NCI-H82 (cell line): ENCODE results near the gene SNAPC2.
"Not testable (repeated sequence)": the region's sequence is repeated elsewhere in the genome, so short reads cannot be mapped to it uniquely, and the experiment has no call there.

ENCODE experiments used
- DNase-seq: peaks from one replicate; lab custom pipeline; 2025; lab: John Stamatoyannopoulos, UW

SNAPC2 gene

DNA sequence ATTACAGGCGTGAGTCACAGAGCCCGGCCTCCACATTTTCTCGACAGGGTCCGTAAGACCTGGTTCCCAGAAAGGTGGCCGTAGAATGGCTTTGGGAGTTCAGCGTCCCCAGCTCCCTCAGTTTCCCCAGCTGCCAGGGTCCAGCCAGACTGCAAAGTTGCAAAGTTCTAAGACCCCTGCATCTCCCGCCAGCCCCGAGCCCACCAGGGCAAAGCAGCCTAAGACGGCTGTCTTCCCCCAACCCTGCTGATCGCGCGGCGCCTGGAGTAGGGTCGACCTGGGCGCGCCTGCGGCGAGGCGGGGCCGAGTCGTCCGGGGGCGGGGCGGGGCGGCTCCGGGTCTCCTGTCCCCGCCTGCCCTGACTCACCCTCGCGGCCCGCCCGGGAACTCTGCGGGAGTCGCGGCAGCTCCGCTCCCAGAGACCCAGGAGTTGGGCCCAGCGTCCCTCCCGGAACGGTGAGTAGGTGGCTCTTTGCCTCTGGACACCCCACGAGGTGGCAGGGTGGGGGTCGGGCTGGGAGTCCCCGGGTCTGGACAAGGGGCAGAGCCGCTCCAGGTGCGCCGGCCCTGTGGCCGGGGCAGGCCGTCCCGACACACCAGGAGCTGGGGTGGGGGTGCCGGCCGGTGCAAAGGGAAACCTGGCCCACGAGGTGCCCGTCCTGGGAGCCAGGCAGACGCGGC lies 31.9 kb upstream of the SNAPC2 start, which contains the start of gene LRRC8E:
Gene LRRC8E, plus strand, starts transcription at position 366 of the 681 bp plus-strand sequence. CDS start 7,094 bp downstream, outside the sequence.
- peak; percentile 59 for DNase-seq

DNA sequence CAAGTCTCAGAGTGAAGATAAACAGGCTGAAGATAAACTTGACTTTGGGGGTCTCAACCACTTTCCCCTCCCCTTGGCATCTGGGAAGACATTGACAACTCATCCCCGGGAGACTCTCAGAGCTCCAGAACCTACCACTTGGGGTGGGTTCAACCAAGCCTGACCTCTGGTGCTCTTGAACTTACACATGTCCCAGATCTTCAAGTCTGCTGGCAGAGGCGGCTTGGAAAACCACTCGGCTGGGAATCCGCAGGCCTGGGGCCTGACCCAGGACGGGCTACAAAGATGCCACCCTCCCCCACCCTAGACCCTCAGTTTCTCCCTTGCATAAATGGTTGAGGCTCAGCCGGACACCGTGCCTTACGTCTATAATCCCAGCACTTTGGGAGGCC lies 31.3 kb upstream of the SNAPC2 start:
- DNase-seq: no peak

DNA sequence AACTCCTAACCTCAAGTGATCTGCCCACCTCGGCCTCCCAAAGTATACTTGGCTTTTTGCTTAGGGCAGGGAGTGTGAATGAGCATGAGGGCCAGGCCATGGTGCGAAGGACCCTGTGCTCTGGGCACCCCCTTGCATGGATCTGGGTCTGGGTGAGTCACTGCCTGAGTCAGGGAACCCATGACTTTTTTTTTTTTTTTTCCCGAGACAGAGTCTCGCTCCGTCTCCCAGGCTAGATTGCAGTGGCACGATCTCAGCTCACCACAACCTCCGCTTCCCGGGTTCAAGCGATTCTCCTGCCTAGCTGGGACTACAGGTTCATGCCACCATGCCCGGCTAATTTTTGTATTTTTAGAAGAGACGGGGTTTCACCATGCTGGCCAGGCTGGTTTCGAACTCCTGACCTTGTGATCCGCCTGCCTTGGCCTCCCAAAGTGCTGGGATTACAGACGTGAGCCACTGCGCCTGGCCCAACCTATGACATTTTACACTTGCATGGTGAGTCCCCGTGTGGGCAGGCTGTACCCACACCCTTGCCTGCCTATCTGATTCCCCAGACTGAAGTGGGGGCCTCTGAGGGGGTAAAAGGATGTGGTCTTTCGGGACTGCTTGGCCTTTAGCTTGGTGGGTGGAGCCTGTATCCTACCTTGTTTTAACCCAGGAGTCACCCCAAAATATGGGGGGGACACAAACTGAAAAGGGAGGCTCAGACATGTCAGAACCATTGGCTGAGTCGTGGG lies 26.6 kb upstream of the SNAPC2 start:
- not testable (repeated sequence) for DNase-seq

DNA sequence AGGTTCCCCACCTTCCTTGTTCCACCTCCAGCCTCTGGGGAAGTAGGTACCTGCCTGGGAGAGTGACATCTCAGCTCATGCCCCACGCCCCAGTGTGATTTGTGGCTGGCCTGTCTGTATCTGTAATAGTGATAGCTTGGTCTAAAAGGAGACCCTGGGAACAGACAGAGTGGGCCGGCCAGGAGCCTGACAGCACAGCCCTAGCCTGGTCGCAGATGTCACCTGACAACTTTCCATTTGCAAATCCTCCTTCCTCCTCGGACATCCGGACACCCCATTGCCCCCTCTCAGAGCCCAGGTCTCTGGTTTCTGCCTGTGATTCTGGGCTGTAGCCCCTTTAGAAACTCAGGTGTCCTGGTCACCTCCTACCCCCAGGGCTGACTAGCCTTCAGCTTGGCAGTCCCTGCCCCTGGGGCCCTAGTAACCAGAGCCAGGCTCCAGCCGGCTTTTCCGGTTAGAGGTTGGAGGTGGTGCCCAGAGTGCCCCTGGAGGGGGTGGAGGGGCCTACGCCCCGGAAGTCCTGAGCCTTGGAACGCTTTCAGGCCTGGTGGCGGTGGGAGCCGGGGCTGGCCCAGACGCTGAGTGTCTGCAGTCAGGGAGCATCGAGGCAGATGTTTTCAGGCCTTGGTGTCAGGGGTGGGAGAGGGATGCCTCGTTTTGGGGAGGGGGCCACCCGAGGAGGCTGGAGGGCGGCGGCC lies 25.4 kb upstream of the SNAPC2 start:
- no peak for DNase-seq

DNA sequence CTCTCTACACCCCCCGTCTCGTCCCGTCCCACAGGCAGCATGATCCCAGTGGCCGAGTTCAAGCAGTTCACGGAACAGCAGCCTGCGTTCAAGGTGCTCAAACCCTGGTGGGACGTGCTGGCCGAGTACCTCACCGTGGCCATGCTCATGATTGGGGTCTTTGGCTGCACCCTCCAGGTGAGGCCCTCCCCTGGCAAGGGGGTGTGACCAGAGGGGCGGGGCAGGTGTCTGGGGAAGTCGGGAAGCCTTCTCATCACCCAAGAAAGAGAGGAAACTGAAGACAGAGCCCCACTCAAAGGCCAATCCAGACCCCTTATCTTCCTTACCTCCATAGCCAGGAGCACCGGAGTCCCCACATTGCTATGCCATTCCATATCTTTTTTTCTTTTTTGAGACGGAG lies 24.6 kb upstream of the SNAPC2 start:
- DNase-seq: no peak

DNA sequence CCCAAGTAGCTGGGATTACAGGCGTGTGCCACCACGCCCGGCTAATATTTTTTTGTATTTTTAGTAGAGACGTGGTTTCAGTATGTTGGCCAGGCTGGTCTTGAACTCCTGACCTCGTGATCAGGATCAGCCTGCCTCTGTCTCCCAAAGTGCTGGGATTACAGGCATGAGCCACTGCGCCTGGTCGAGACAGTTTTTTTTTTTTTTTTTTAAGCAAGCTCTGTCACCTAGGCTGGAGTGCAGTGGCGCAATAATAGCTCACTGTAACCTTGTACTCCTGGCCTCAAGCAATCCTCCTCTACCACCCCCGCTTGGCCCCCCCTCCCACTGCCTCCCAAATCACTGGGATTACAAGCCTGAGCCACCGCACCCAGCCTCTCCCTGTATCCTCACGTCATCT lies 22.8 kb upstream of the SNAPC2 start:
- DNase-seq: peak; percentile 41

DNA sequence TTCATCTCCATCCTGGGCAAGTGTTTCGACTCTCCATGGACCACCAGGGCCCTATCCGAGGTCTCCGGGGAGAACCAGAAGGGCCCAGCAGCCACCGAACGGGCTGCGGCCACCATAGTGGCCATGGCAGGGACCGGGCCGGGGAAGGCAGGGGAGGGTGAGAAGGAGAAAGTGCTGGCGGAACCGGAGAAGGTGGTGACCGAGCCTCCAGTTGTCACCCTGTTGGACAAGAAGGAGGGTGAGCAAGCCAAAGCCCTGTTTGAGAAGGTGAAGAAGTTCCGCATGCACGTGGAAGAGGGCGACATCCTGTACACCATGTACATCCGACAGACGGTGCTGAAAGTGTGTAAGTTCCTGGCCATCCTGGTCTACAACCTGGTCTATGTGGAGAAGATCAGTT lies 21.2 kb upstream of the SNAPC2 start:
- DNase-seq: no peak

DNA sequence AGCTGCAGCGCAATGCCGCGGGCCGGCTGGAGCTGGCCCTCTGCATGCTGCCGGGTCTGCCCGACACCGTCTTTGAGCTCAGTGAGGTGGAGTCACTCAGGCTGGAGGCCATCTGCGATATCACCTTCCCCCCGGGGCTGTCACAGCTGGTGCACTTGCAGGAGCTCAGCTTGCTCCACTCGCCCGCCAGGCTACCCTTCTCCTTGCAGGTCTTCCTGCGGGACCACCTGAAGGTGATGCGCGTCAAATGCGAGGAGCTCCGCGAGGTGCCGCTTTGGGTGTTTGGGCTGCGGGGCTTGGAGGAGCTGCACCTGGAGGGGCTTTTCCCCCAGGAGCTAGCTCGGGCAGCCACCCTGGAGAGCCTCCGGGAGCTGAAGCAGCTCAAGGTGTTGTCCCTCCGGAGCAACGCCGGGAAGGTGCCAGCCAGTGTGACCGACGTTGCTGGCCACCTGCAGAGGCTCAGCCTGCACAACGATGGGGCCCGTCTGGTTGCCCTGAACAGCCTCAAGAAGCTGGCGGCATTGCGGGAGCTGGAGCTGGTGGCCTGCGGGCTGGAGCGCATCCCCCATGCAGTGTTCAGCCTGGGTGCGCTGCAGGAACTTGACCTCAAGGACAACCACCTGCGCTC lies 20.3 kb upstream of the SNAPC2 start:
- peak; percentile 32 for DNase-seq

DNA sequence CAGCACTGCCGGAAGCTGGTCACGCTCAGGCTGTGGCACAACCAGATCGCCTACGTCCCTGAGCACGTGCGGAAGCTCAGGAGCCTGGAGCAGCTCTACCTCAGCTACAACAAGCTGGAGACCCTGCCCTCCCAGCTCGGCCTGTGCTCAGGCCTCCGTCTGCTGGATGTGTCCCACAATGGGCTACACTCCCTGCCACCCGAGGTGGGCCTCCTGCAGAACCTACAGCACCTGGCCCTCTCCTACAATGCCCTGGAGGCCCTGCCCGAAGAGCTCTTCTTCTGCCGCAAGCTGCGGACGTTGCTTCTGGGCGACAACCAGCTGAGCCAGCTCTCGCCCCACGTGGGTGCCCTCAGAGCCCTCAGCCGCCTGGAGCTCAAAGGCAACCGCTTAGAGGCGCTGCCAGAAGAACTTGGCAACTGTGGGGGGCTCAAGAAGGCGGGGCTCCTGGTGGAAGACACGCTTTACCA lies 19.7 kb upstream of the SNAPC2 start:
- no peak for DNase-seq

DNA sequence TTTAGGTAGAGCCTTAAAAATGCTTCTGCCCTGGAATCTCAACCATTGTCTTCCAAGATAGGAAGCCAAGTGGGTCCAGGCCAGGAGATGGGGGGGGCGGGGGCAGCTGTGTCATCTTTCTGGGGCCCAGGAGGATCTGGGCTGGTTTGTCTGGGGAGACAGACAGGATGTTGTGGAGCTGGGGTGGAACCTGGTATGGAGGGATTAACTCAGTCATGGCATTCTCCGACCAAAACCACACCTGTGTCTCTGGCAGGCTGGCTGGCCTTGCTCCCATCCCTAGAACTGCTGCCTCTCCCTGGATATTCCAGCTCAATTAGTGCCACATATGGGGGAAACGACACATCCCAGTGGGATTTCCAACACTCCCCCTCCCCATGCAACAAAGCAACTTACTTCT lies 19.2 kb upstream of the SNAPC2 start:
- DNase-seq: no peak

DNA sequence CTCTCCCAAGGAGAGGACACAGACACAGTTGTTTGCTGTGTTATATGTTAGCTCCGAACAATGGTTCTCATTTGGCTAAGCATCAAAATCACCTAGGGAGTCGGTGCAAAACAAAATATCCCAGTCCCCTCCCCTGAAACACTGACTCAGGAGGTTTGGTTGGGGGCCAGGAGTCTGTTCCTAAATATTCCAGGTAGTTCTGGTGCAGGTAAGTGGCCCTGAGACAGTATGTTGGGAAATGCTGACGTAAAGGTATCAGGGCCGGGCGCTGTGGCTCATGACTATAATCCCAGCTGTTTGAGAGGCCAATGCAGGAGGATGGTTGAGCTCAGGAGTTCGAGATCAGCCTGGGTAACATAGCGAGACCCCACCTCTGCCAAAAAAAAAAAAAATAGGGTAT lies 18.8 kb upstream of the SNAPC2 start:
- no peak for DNase-seq

DNA sequence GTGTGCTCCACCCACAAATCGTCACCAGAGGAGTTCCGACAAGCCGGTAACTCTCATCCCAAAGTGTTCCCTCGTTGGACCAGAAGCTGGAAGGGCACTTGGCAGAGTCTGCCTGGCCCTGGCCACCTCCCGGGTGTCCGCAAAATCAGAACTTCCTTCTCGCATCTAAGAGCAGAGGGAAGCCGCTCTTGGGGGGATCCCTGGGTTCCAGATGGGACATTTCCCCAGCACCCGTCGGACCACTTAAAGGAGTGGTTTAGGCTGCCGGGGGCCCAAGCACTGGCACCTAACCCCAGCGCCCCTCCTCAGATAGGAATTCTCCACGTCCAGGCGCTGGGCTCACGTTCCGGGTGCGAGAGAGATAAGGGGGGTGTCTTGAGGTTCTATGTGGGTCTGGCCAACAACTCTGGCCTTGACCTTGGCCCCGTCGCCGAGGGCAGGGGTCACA lies 17.3 kb upstream of the SNAPC2 start:
- DNase-seq: peak; percentile 26

DNA sequence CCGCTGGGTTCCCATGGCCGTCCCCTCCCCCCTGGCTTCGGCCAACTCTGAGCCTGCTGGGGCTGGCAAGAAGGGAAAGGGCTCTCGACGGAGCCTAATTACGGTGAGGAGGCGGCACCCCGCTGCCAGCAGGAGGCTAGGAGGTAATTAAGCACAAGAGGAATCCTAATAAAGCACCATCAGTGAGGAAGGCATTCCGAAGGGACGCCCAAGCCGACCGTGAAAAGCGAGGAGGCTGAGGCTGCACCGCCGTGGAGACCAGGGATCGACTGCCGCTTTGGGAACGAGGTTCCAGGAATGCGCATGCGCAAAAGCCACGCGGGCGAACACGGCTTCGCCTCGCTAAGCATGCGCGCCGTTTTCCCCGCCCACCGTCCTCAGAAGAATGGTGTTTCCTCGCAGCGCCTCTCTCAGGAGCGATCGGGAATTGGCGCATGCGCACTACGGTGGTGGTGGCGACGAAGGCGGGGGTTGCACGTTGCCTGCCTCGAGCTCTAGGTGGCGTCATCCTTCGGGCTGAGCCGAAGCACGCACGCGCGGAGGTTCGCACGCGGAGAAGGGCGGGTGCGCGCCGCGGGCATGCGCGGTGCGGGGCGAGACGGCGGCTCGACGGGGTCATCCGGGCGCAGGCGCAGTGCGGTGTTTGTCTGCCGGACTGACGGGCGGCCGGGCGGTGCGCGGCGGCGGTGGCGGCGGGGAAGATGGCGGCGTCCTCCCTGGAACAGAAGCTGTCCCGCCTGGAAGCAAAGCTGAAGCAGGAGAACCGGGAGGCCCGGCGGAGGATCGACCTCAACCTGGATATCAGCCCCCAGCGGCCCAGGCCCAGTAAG lies 16.7 kb upstream of the SNAPC2 start, which contains the start of gene MAP2K7:
Gene MAP2K7, plus strand, starts transcription at position 634 of the 830 bp plus-strand sequence. Its CDS starts 68 bp downstream, at position 702.
- peak; percentile 99 for DNase-seq

DNA sequence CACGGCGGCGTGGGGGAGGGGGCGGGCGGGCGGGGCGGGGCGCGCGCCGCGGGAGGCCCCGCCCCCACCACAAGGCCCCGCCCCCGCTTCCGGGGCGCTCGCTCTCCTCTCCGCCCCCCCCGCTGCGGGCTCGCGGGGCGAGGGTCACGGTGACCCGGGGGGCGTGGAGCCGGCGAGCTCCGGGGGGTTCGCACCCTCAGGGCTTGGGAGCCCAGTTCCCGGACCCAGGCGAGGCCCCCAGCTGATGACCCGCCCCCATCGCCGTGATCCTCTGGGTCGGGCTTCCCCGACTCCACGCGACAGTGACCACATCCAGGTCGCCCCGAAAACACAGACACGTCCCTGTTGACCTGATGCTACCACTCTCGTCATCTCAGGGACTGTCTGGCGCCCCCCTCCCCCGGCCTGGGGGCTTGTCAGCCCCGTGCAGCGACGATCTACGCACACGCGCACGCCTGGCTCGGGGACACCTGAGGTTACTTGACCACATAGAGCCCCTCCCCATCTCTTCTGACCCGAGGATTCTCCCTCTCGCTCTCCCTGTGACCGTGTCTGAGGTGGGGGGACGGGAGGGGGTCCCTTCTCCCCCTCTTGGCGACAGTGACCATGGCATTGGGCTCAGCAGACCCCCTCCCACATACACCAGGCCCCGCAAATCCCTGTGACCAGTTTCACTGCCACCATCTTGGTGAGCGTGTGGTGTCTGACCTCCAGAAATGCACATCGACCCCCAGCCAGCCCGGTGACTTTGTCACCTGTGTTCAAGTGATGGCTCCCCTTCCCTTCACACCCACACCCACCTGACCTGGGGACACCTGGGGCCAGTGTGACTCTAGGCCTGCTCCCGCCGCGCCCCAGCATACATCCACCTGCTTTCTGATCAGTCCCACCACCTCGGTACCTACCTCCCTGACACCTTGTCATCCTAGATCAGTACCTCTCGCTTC lies 15.8 kb upstream of the SNAPC2 start:
- peak; percentile 54 for DNase-seq

DNA sequence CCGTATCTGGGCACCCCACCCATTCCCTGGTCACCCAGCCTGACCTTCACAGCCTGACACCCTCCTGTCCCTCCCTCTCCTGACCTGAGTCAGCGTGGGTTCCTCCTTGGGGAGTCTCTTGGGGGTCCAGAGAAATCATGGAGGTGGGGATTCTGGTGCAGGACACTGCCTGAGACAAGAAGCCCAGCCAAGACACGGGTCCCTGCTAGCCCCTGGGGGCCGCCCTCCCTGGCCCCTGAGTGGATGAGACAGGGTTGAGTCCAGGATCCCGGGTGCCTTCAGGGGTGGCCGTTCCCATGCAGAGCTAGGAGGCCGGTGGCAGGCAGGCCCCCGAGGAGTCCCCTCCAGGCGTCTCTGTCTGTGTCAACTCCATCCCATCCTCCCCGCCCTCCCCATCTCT lies 14.9 kb upstream of the SNAPC2 start:
- DNase-seq: no peak

DNA sequence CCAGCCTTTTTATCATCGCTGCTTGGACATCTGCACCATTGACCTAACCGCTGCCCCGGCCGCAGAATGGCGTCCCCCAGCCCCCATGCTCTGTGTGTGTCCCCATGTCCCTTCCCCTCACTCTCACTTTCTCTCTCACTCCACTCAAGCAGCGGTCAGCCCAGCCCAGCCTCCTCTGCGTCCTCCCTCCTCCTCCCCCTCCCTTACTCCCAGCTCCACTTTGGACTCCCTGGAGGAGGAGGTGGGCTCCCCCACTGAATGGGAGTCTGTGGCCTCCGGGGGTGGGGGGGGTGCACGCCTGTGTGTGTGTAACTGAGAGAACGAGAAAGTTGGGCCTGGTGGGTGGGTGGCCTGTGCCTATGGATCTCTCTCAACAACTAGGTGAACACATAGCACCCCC lies 14.3 kb upstream of the SNAPC2 start:
- no peak for DNase-seq

DNA sequence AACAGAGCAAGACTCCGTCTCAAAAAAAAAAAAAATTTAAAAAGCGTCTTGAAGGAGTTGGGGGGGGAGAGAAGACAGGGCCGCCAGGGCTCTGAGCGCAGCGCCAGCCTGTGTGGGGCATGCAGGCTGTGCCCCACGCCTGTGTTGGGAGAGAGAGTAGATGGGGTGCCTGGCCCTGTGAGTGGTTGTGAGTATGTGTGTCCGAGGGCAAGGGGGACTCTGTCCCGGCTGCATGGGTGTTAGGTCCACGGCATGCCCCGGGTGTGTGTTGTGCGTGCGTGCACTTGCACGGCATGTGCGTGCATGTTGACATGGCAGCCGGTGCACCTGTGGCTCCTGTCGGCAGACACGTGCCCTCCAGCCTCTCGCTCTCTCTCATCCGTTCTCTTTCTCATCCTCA lies 13.0 kb upstream of the SNAPC2 start:
- DNase-seq: no peak

DNA sequence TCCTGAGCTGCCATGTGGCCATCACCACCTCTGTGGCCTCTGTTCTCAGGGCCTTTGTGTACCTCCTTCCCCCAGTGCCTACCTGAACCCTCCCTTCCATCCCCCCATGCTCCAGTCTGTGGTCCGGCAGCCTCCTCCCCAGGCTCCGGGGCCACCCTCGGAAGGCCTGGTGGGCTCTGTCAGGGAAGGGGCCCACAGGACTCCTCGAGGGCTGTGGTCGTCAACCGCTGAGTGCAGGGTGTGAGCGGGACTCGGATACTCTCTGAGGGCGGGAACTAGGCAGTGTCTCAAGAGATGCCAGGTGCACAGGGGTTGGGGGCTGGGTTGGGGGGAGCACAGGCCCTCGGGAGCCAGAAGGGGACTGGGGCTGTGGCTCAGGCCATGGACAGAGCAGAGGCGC lies 12.6 kb upstream of the SNAPC2 start:
- DNase-seq: no peak

DNA sequence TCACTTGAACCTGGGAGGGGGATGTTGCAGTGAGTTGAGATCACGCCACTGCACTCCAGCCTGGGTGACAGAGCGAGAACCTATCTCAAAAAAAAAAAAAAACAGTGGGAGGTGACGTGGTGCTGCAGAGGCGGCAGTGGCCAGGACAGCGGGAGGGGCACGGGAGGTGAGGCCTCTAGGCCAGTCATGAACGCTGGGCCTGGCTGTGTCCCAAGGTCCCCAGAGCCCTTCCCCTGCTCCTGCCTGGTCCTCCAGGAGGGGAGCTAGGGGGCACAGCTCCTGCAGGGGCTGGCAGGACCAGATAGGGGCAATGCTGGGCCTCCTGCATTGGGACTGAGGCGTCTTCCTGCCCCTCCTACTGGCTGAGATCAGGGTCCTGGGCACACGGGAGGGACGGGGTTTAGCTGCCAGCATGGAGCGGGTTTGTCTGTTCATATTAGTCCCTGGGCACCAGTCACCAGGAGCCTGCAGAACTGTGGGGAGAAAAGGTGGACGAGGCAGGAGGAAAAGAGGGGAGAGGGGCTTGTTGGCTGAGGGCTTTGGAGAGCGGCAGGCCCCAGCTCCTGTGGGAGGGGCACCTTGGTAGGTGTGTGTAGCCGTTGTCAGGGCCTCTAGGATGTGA lies 11.9 kb upstream of the SNAPC2 start:
- DNase-seq: no peak
